OCI-LY3 (cell line): Measurements from ENCODE around the gene ALG8.

Experiments
- EZH2phosphoT487 ChIP-seq: fragments of 200-600 bp; shearing (Covaris generic); IDR thresholded peaks from 2 replicates; pipeline ENCODE4 v1.6.1; 2018; ENCODE audit warnings: antibody characterized with exemption, mixed run types, low read depth
- TF ChIP-seq, protein P1 (sequence below): fragments of 200-600, 300-600 bp; sonication (generic); IDR thresholded peaks from 2 replicates; pipeline ENCODE4 v1.5.1; 2014; ENCODE audit warnings: antibody characterized with exemption, low read length, low read depth

DNA sequence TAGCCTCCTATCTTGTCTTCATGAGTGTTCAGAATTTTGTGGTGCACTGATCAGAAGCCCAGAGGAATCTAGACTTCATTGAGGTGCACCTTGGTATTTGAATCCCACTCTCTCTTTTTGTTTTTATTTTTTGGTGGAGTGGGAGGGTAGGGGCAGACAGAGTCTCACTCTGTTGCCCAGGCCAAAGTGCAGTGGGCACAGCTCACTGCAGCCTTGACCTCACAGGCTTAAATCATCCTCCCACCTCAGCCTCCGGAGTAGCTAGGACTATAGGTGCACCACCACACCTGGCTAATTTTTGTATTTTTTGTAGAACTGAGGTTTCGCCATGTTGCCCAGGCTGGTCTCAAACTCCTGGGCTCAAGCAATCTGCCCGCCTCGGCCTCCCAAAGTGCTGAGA is 10.9 kb upstream of the ALG8 start:
- TF ChIP-seq, protein P1, sequence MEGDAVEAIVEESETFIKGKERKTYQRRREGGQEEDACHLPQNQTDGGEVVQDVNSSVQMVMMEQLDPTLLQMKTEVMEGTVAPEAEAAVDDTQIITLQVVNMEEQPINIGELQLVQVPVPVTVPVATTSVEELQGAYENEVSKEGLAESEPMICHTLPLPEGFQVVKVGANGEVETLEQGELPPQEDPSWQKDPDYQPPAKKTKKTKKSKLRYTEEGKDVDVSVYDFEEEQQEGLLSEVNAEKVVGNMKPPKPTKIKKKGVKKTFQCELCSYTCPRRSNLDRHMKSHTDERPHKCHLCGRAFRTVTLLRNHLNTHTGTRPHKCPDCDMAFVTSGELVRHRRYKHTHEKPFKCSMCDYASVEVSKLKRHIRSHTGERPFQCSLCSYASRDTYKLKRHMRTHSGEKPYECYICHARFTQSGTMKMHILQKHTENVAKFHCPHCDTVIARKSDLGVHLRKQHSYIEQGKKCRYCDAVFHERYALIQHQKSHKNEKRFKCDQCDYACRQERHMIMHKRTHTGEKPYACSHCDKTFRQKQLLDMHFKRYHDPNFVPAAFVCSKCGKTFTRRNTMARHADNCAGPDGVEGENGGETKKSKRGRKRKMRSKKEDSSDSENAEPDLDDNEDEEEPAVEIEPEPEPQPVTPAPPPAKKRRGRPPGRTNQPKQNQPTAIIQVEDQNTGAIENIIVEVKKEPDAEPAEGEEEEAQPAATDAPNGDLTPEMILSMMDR, result no peak
- no peak for TF ChIP-seq EZH2phosphoT487
